Measurements from ENCODE around the gene ARHGAP15.

The ARHGAP15 gene

GRCh38 chr2:143690235-143690634 is 561.0 kb downstream of the ARHGAP15 start:
- no peak for DNase-seq (ENCODE audit: low spot score)

- DNase-seq (ENCODE audit: low spot score): no peak
Measured at GRCh38 chr2:143691121-143691520, 561.9 kb downstream of the ARHGAP15 start.

GRCh38 chr2:143692162-143692561 is 562.9 kb downstream of the ARHGAP15 start:
- no peak for DNase-seq (ENCODE audit: low spot score)

- DNase-seq (ENCODE audit: low spot score): no peak
Measured at GRCh38 chr2:143692967-143693366, 563.7 kb downstream of the ARHGAP15 start.

- no peak for DNase-seq (ENCODE audit: low spot score)
Measured at GRCh38 chr2:143694335-143694734, 565.1 kb downstream of the ARHGAP15 start.

- no peak for DNase-seq (ENCODE audit: low spot score)
Measured at GRCh38 chr2:143696651-143697050, 567.4 kb downstream of the ARHGAP15 start.

GRCh38 chr2:143697744-143698143 is 568.5 kb downstream of the ARHGAP15 start:
- no peak for DNase-seq (ENCODE audit: low spot score)

GRCh38 chr2:143698352-143698751 is 569.1 kb downstream of the ARHGAP15 start:
- DNase-seq (ENCODE audit: low spot score): no peak

GRCh38 chr2:143698888-143699570 is 569.8 kb downstream of the ARHGAP15 start:
- no peak for DNase-seq (ENCODE audit: low spot score)

- no peak for DNase-seq (ENCODE audit: low spot score)
Measured at GRCh38 chr2:143700865-143701264, 571.6 kb downstream of the ARHGAP15 start.

- DNase-seq (ENCODE audit: low spot score): no peak
Measured at GRCh38 chr2:143701785-143702184, 572.6 kb downstream of the ARHGAP15 start.

- DNase-seq (ENCODE audit: low spot score): no peak
Measured at GRCh38 chr2:143702931-143703330, 573.7 kb downstream of the ARHGAP15 start.

GRCh38 chr2:143704451-143705106 is 575.4 kb downstream of the ARHGAP15 start:
- no peak for DNase-seq (ENCODE audit: low spot score)

- no peak for DNase-seq (ENCODE audit: low spot score)
Measured at GRCh38 chr2:143705108-143705707, 576.0 kb downstream of the ARHGAP15 start.

GRCh38 chr2:143706354-143706753 is 577.1 kb downstream of the ARHGAP15 start:
- DNase-seq (ENCODE audit: low spot score): no peak

GRCh38 chr2:143708682-143709081 is 579.5 kb downstream of the ARHGAP15 start:
- DNase-seq (ENCODE audit: low spot score): no peak

- DNase-seq (ENCODE audit: low spot score): no peak
Measured at GRCh38 chr2:143710196-143710595, 581.0 kb downstream of the ARHGAP15 start.

GRCh38 chr2:143710879-143711278 is 581.7 kb downstream of the ARHGAP15 start:
- no peak for DNase-seq (ENCODE audit: low spot score)

- no peak for DNase-seq (ENCODE audit: low spot score)
Measured at GRCh38 chr2:143716522-143716921, 587.3 kb downstream of the ARHGAP15 start.

GRCh38 chr2:143717053-143717452 is 587.8 kb downstream of the ARHGAP15 start:
- no peak for DNase-seq (ENCODE audit: low spot score)

- DNase-seq (ENCODE audit: low spot score): no peak
Measured at GRCh38 chr2:143717536-143718168, 588.4 kb downstream of the ARHGAP15 start.

- DNase-seq (ENCODE audit: low spot score): no peak
Measured at GRCh38 chr2:143718745-143719144, 589.5 kb downstream of the ARHGAP15 start.

GRCh38 chr2:143719406-143719805 is 590.2 kb downstream of the ARHGAP15 start:
- no peak for DNase-seq (ENCODE audit: low spot score)

All from D341Med (cell line).